GM19452 (cell line): ENCODE measurements around the gene BMF.
A peak's percentile ranks its signal among the peaks of the same experiment; 100 is the strongest.

Experiments used
- ATAC-seq: cut with Tn5 transposase; IDR thresholded peaks from one replicate; pipeline ENCODE4 v1.9.1; 2021; ENCODE audit not compliant: unreplicated experiment

BMF gene

DNA sequence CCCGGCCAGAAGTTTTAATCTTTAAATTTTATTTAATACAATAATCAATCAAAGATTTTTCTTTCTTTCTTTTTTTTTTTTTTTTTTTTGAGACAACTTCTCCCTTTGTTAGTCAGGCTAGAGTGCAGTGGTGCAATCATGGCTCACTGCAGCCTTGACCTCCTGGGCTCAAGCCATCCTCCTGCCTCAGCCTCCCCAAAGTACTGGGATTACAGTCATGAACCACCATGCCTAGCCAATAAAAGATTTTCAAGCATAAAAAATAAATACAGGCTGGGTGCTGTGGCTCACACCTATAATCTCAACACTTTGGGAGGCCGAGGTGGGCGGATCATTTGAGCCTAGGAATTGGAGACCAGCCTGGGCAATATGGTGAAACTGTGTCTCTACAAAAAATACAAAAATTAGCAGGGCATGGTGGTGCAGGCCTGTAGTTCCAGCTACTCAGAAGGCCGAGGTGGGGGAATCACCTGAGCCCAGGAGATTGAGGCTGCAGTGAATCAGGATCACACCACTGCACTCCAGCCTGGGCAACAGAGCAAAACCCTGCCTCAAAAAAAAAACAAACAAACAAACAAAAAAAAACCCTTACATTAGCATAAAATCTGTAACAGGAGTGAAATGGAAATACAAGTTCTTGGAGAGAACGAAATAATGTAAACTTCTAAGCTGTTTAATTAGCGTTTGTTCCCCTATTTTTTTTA, 40.6 kb downstream of the BMF start:
- no peak for ATAC-seq

DNA sequence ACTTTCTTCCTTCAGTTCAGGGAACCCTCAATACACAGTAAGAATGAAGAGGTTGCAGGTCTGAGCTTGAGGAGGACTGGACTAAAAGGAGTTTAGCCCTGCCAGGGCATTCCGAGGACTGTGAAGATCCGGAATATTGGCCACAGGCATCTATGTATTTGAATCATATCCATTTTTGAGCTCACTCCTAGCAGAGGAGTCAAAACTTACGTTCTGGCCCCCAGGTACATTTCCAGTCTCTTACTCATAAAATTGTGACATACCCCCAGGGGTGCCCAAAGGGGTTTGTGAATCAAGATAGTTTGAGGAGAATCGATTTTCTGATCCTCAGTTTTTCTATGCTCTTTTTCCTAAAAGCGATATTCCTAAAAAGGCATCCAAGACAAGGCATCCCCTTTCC, 42.1 kb downstream of the BMF start:
- ATAC-seq, result no peak

DNA sequence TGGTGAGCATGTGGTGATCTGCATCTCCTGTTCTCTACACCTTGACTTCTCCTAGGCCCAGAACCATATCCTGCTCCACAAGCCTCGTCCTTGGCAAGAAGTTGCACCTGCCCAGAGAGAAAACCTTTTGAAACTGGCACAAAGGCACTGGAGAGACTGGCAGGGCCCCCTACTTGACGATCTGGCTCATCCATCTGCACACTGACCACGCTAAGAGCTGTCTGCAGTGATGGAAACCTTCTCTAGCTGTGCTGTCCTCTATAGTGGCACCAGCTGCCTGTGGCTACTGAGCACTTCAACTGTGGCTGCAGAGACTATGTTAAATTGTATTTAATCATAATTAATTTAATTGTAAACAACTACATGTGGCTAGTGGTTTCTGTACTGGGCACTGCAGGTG, 43.5 kb downstream of the BMF start:
- ATAC-seq, result no peak

DNA sequence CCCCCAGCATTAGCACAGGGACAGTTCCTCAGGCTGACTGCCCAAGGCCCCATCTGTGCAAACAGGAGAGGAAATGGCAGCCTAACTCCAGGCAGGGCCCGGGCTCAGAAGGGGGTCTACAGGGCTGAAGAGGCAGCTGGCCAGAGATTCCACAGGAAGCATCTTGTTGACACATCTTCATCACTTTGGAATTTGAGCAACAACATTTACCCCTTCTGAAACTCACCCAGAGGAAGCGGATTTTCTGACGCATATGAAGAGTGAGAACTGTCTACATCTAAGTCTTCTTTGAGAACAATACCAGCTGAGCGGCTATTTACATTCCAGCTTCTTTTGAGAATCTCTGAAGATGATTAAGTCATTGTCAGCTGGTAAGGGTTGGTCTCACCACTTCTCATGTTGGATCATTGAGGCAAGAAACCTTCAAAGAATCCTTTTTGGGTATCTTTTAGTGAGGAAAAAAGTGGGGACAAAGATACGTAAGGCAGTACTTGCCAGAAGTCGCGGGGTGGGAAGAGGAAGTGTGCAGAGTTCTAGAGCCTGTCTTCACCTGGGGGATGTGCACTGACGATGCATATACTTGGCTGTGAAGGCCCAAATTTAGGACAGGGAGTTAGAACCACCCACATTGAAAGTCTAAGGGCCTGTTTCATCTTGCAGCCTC, 44.3 kb downstream of the BMF start:
- ATAC-seq, result peak; percentile 49

DNA sequence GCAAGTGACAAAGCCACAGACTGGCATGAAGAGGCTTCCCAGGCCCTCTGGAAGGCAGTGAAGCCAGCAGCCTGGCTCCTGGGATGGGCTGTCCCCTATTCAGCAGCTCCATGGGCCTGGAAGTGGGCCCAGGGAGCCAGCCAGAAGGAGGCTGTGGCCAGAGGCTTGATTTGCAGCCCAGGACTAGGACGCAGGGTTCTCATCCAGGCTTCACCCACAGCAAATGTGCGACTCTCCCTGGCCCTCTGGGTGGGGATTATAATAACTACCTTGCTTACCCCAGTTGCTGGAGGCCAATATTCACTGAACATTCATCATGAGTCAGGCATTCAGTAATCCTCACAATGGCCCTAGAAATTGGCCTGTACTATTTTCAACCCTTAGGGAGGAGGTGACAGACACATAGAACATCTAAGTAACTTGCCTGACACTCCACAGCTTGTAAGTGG, 45.1 kb downstream of the BMF start:
- no peak for ATAC-seq

DNA sequence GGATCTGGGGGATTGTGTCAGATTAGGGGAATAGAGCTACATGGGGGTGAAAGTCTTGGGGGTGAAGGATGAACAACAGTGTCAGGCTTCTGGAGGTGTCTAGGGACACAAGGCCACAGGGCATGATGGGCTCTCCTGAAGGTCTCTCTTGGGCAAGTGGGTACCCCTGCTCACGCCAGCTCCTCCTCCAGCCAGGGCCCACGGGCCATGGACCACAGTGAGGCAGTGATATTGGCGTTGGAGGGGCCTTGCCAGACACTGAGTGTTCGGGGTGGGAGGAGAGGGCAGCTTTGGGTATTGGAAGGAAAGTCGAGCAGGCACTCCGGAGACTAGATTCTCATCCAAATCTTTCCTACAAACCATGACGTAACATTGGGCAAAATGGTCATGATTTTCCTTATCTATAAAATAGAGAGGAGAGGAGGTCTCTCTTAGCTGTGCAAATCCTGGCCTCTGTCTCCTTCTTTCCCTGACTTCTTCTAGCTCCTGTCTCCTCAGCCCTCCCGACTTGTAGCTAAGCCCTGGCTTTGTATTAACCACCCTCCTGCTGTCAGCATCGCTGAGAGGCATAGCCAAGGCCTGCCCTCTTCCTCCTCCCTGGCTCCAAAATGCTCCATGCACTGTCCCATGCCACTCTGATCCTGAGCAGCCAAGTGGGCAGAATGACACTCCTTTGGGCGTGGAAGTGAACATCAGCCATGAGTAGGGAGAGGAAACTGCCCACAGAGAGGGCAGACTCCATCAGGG, 45.7 kb downstream of the BMF start:
- ATAC-seq, result no peak

DNA sequence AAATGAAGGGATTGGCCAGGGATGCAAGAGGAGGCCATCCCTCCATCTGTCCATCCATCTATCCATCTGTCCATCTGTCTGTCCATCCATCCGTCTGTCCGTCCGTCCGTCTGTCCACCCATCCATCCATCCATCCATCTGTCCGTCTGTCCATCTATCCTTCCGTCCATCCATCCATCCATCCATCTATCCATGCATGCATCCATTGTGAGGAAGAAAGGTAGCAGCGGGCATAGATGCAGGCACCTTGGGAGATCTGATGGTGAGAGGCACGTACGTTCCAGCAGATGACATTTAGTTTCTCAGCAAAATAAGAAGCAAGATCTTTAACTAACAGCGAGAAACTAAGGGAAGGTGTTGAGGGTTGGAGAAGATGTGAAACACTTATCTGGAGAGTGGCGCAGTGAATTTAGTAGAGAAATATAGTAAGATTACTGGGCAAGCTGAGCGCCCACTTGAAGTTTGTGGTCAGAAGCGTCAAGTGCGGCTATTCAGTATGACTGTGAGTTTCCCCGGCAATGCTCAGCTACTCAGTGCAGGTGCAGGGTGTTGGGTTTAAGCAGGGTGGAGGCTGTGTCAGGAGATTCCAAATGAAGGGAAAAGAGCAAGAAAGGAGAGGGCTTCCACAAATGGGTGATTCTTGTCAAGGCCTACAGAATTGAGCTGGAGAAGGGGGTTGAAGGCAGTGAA, 47.3 kb downstream of the BMF start:
- peak; percentile 57 for ATAC-seq

DNA sequence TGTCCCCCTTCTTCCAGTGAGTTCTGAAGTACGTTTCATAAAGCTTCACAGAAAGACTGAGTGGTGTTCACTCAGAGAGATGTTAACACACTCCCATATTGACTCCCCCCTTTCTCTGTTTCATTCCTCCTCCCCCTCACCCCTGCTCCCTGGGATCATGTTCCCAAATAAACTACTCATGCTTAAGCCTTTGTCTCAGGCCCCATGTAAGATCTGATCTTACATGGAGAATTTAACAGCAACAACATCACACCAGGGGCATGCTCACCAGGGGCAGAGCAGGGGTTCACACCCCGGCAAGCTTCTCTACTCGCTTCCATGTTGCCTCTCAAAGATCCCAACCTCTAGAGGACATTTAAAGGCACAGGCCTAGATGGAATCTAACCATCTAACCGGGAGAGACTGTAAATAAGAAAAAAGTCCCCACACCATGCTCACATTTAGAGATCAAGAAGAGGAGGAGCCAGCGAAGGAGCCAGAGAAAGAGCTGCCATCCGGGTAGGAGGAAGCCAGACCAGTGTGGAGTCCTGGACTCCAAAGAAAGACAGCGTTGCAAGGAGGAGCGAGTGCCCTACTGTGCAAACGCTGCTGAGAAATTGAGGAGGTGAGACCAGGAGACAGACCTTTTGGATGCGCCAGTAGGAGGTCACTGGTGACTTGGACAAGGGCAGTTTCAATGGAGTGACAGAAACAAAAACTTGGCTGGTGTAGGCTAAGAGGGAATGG, 48.3 kb downstream of the BMF start:
- ATAC-seq, result no peak

DNA sequence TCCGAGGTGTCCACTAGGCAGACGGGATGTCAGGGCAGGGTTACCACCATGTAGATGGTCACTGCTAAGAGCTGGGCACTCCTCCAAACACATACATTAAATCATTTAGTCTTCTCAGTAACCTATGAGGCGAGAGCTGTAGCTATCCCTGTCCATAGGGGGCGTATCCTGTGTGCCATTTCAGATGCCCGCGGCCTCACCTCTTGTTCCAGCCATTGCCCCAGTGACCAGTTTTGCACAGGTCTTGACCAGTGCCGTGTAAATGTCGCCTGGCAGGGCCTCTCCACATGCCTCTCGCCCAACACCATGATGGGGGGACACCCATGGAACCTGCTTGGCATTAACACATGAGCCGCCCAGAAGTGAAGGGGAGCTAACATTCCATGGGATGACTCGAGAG, 48.9 kb downstream of the BMF start:
- no peak for ATAC-seq

DNA sequence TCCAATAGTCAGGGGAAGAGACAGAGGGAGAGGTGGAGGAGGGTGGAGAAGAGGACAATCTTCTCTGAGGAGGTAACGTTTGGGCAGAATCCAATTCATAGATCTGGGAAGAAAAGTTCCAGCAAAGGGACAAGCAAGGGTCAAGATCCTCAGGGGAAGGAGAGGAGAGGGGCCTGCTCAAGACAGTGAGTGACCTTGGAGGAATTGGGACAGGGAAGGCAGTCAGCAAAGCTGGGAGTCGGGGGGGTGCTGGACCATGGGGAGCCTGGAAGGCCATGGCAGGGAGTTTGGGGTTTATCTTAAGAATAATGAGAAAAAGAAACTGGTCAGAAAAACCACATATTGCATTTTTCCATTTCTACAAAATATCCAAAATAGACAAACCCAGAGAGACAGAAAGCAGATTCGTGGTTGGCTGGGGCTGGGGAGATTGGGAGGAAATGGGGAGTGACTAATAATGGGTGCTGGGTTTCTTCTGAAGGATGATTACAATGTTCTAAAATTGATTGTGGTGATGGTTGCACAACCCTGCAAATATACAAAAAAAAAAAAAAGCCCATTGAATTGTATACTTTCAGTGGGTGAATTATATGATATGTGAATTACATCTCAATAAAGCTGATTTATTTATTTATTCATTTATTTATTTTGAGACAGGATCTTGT, 50.1 kb downstream of the BMF start:
- ATAC-seq, result no peak

DNA sequence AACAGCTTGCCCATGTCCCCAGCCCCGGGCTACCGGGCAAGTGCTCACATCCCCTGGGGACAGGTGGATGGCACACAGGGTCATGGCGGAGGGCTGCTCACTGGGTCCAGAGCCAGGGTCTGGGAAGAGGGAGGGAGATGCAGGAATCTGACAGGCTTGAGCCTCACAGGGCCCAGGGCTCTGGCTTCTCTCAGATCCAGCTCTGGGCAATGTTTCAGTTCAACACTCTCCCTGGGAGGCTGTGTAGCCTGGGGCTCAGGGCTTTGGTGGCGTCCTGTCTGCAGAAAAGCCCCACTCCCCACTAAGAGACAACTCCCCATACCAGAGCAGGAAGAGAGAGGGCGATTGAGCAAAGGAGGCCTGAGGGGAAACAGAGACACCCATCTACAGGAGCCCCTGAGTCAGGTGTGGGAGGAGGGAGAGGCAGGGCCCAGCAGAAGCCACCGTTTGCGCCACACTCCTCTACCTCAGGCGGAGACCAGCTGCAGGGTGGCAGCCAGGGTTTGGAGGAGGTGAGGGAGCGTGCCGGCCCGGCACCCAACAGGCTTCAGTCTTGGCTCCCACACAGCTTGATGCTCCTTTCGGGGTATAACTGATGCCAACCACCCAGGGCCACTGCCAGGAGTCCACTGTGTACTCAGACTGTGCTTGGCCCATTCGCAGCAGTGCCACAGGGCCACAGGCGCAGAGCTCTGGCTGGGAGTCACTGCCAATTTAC, 52.9 kb downstream of the BMF start:
- no peak for ATAC-seq

DNA sequence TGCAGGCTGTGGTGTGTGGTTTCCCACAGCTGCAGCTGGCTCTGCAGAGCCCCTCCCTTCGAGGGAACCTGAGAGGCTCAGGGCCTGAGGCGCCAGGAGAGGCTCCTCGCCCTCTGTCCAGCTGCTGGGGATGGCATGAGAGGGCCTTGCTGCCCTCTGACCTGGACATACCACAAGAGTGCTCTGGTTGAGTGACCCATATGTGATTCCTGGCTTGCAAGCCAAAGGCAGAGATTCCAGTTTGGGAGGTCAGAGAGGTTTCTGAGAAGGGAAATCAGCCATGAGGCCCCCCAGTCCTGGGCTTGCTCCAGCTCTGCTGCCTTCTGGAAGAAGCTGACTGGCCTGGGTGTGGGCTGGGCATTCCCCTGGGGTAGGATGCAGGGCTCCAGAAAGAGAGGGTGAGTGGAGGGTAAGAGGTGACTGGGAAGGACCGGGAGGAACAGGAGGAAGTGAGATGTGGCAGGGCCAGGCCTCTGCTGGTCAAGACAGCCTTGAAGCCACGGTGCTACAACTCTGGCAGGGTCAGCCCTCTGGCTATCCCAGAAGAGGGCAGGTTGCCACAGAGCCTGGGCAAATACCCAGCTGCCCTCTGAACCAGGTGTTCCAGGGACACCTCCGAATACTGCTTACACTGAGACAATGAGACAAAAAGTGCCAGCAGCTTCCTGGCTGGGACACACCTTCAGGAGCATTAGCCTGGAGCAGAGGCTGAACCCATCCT, 53.7 kb downstream of the BMF start:
- peak; percentile 81 for ATAC-seq

DNA sequence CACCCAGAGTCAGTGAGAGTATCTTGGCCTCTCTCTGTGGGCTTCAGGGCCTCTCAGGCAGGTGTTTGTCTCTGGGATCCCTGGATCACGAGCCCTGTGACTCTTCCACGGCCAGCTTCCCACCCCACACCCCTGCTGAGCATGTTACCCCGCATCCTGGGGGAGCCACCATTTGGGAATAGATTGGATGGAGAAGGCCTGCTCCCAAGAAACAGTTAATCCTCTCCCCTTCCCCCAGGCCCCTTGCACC, 54.1 kb downstream of the BMF start:
- ATAC-seq, result peak; percentile 51

DNA sequence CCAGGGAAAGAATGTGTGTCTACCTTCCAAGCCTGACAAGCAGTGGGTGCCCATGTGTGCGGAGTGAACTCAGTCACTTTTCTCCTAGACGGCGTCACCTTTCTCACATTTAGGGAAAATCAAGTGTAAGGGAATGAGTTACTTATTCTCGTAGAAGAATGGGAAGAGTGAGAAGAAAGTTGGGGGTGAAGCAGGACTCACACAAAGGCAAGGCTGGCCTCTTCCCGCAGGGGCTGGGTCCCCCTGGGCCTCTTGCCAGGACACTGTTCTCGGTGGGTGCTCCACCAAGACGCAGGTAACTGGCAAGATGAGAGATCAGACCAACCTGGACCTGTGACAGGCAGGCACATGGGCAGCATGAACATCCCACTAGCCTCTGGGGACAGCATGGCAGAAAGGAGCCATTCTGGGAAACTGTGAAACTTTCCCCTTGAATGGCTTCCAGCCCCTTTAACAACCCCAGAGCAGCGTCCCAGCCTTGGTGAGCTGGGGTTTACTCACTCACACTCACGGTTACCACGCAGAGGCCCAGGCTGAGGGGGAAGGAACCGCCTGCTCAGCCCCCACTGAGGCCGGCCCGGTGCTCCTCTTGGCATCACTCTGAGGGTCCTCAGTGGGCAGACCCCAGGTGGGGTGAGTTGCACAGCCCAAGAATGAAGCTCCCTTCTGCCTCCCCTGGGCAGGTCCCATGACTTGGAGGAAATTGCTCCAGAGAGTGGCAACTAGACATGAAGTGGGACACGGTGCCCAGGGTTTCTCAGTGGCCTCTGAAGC, 54.7 kb downstream of the BMF start:
- peak; percentile 27 for ATAC-seq

DNA sequence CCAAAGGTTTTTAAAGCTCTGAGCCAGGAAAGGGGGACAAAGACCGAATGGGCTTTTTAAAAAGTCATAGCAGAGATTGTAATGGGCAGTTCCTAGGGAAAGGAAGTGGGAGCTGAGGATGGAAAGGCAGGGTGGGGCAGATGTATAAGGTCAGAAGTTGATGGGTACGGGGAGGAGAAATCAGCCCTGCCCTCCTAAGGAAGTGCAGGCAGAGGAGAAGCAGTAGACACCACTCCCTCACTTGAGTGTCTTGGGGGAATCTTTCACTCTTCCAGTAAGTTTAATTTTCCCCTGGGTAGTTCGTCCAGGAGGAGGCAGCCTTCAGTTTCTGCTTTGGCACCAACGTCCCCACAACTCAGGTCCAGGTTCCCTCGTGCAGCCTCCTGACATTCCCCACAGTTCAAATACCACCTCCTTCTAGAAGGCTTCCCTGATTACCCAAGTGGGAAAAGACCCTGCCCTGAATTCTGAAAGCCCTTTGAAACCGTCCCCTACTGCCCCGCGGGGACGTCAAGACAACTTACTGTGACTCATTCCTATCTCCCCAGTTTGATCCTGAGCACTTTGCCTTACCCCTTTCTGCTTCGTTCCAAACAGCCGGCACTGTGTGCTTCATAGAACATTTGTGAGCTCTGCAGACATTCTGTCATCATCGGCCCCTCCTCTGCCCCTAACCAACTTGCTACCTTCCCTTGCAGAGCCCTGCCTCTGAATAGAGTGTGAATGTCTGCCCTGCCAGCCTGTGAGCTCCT, 55.4 kb downstream of the BMF start:
- no peak for ATAC-seq

DNA sequence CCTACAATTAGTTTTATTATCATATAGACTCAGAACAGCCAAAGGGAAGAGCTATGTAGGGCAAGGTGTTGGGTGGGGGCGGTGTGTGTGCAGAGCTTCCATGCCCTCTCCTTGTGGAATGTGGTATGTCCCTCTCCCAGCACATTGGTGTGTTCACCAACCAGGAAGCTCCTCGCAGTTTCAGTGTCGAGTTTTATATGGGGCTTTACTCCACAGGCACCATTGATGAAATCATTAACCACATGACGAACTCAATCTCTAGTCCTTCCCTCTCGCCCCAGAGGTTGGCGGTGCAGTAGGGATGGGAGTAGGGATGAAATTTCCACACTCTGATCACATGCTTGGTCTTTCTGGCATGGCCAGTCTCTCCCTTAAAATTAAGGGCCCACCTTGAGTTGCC, 56.1 kb downstream of the BMF start:
- no peak for ATAC-seq

DNA sequence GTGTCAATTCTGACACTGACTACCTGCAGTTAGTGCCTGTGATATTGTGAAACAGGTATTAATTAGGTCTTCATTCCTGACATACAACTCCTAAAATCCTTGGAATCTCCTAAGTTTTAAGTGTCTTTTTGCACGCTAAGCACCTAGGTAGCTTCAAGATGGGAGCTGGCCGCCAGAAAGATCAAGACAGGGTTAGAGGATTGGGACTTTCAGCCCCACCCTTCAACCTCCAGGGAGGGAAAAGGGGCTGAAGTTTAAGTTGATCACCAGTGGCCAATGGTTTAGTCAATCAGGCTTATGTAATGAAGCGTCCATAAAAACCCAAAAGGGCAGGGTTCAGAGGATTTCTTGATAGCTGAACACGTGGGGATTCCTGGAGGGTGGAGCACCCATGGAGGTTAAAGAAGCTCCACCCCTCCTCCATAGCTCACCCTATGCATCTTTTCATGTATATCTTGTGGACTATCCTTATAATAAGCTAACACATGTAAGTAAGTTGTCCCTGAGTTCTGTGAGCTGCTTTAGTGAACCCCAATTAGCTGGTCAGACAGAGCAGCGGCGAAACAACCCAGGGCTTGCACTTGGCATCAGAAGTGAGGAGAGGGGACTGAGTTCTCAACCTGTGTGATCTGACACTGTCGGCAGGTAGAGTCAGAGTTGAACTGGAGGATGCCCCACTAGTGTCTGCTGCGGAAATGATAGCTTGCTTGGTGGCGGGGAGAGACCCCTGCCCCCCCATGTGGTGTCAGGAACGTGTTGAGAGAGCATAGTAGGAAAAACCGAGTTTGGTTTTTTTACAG, 56.9 kb downstream of the BMF start:
- ATAC-seq, result no peak
